Gastroesophageal sphincter (tissue), 4 donors: ENCODE measurements around the gene TP53TG3C. TPM values are rescaled to one million over a fixed set of nuclear protein-coding genes. Genes with fewer than 3 reads are reported as not detected.
"Not testable (repeated sequence)": the region's sequence is repeated elsewhere in the genome, so short reads cannot be mapped to it uniquely, and the experiment has no call there.

ENCODE experiments used
- ATAC-seq: fragments of 150-250 bp; one replicate; pipeline ENCODE4 v1.9.1; 2016; ENCODE audit warnings: mild to moderate bottlenecking, moderate library complexity
- H3K27ac ChIP-seq, 4 donors: fragments of 200-600 bp; sonication (generic) in 3 of 4; 1 replicate in 3 of 4; 2 replicates in 1 of 4; pipeline ENCODE4 v1.5.1; 2016 to 2019
- H3K27me3 ChIP-seq: fragments of 200-600 bp; sonication (generic); one replicate; pipeline ENCODE4 v1.5.1; 2019
- H3K36me3 ChIP-seq, 2 donors: fragments of 200-600 bp; sonication (generic); one replicate each; pipeline ENCODE4 v1.5.1; 2019; ENCODE audit warnings: control low read depth in 1 of 2
- H3K4me1 ChIP-seq, 3 donors: fragments of 200-600 bp; sonication (generic); 1 replicate in 2 of 3; 2 replicates in 1 of 3; pipeline ENCODE4 v1.5.1; 2016 to 2019; ENCODE audit warnings: control low read depth in 2 of 3
- H3K4me3 ChIP-seq, 2 donors: fragments of 200-600 bp; sonication (generic); one replicate each; pipeline ENCODE4 v1.5.1; 2019; ENCODE audit warnings: mild to moderate bottlenecking in 1 of 2, moderate library complexity in 1 of 2
- H3K9me3 ChIP-seq, 3 donors: fragments of 200-600 bp; sonication (generic); one replicate each; pipeline ENCODE4 v1.5.1; 2017 to 2019; ENCODE audit warnings: control low read depth in 2 of 3
- WGBS, 2 donors: methylation state at CpG; one replicate each; pipeline ENCODE4 v1.1.5; 2018; ENCODE audit warnings: low coverage in 1 of 2; 5-methylcytosine and 5-hydroxymethylcytosine counted together
- small RNA-seq, 4 donors: library from RNA; depleted of rRNA; stranded (forward); fragments of <200 nt; gene quantifications; one replicate each; pipeline ENCODE3, GENCODE V24; 2016
- total RNA-seq, 4 donors: library from RNA; depleted of rRNA; stranded (reverse); fragments of >200 nt; gene quantifications; one replicate each; pipeline ENCODE4 v1.1.0, GENCODE V29; 2016

The TP53TG3C gene
- not detected for total RNA-seq

- ATAC-seq, H3K27ac ChIP-seq, H3K4me3 ChIP-seq, H3K36me3 ChIP-seq, H3K4me1 ChIP-seq, H3K9me3 ChIP-seq, H3K27me3 ChIP-seq: not testable (repeated sequence)
- no CpG with 5 or more reads among the region's 25 CpGs for WGBS, 2 donors
These were observed at the start of gene TP53TG3C for GRCh38 chr16:33193926-33194325. Gene TP53TG3C, plus strand, starts transcription at chr16:33194226. Its CDS starts 68 bp downstream, at chr16:33194294.

Small RNA genes lying within 50 kb of the gene (small RNA-seq; reads per million reads assigned to genes)
- 0 reads per million in 4 donors for gene AC138869.1

Other genes starting within 250 kb of the TP53TG3C start
- gene TP53TG3E, start 110.1 kb downstream of the TP53TG3C start, total RNA-seq, result not detected
- not detected for gene TP53TG3B, start 166.6 kb downstream of the TP53TG3C start, total RNA-seq